Progenitor cell of endocrine pancreas (in vitro differentiated cells): ENCODE measurements around the gene PAH. TPM values are rescaled to one million over a fixed set of nuclear protein-coding genes. Genes with fewer than 3 reads are reported as not detected.
A peak's percentile ranks its signal among the peaks of the same experiment; 100 is the strongest.

Source experiments
- DNase-seq: peaks from one replicate; pipeline ENCODE4 v3.0.0; 2021; ENCODE audit warnings: low spot score; ENCODE audit not compliant: unreplicated experiment
- H3K27ac Mint-ChIP-seq: 2 replicates; pipeline ENCODE4 v1.8.0; 2021; ENCODE audit warnings: mild to moderate bottlenecking, moderate library complexity, mixed read lengths
- H3K27me3 Mint-ChIP-seq: 2 replicates; pipeline ENCODE4 v1.8.0; 2021; ENCODE audit warnings: mixed read lengths
- H3K36me3 Mint-ChIP-seq: 2 replicates; pipeline ENCODE4 v1.8.0; 2022; ENCODE audit warnings: mixed read lengths; ENCODE audit not compliant: insufficient read depth
- H3K4me1 Mint-ChIP-seq: 2 replicates; pipeline ENCODE4 v1.8.0; 2021; ENCODE audit warnings: low read depth, mixed read lengths
- H3K4me3 Mint-ChIP-seq: 2 replicates; pipeline ENCODE4 v1.8.0; 2021; ENCODE audit warnings: low read depth, mild to moderate bottlenecking, moderate library complexity, mixed read lengths
- H3K9me3 Mint-ChIP-seq: 2 replicates; pipeline ENCODE4 v1.8.0; 2021; ENCODE audit warnings: low read depth, mixed read lengths
- total RNA-seq: library from RNA; stranded (reverse); gene quantifications from 2 replicates; pipeline ENCODE4 v1.2.1, GENCODE V29; 2021
- TF ChIP-seq, protein P1 (sequence below): fragments of 200-600 bp; sonication (generic); IDR thresholded peaks from one replicate; pipeline ENCODE4 v1.5.0; 2021; ENCODE audit warnings: antibody characterized with exemption, mild to moderate bottlenecking; ENCODE audit not compliant: unreplicated experiment

Gene PAH
- total RNA-seq, 1 donor from 2014 or later: 15.8 TPM

DNA sequence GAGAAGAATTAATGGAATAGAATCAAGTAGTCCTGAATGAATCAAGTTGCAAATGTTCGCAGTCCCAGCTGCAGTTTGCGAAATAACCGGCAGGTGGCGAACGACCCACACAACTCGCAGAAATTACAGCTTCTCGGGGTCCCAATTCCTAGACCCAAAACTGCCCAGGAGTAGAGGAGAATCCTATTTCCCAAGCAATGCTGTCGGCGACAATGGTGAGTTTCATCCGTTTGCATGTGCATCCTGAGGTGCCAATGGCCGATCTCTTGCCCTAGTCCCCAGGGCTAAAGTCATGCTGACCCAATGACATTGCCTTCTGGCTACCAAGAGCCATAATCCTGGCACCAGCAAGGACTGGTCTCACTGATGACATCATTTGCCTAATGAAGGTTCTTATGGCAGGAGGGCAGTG is 31.9 kb upstream of the PAH start:
- TF ChIP-seq, protein P1, sequence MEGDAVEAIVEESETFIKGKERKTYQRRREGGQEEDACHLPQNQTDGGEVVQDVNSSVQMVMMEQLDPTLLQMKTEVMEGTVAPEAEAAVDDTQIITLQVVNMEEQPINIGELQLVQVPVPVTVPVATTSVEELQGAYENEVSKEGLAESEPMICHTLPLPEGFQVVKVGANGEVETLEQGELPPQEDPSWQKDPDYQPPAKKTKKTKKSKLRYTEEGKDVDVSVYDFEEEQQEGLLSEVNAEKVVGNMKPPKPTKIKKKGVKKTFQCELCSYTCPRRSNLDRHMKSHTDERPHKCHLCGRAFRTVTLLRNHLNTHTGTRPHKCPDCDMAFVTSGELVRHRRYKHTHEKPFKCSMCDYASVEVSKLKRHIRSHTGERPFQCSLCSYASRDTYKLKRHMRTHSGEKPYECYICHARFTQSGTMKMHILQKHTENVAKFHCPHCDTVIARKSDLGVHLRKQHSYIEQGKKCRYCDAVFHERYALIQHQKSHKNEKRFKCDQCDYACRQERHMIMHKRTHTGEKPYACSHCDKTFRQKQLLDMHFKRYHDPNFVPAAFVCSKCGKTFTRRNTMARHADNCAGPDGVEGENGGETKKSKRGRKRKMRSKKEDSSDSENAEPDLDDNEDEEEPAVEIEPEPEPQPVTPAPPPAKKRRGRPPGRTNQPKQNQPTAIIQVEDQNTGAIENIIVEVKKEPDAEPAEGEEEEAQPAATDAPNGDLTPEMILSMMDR: peak; percentile 93
- DNase-seq: peak; percentile 64
- Mint-ChIP-seq H3K27ac (no peak overlapping the region), H3K36me3 (no peaks in the 10 kb centered on the region), H3K4me1 (peaks cover 18% of the 10 kb centered on the region), H3K27me3 (peaks cover 97% of the 10 kb centered on the region), H3K9me3 (peaks cover 7% of the 10 kb centered on the region), H3K4me3 (no peak overlapping the region)

DNA sequence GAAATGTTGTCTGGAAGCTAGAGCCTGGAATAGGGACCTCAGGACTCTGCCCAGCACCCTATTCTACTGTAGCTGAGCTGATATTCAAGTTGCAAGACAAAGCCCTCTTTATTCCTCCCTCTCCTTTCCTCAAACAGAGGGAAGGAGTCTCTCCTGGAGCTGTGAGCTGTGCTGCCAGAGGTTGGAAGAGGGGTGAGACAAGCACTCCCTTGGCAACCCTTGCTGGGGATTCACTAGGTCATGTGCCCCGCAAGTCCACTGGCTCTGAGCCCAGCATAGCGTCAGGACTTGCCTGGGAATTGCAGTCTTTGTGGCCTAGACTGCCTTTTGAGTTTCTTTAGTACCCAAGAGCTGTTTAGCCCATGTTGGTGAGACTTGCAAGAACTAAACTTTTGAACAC is 29.0 kb upstream of the PAH start:
- Mint-ChIP-seq H3K27me3 (peaks cover 80% of the 10 kb centered on the region), H3K36me3 (peaks cover 3% of the 10 kb centered on the region), H3K9me3 (peaks cover 24% of the 10 kb centered on the region), H3K27ac (no peak overlapping the region), H3K4me3 (no peak overlapping the region), H3K4me1 (peaks cover 18% of the 10 kb centered on the region)
- TF ChIP-seq, protein P1: no peak
- no peak for DNase-seq

DNA sequence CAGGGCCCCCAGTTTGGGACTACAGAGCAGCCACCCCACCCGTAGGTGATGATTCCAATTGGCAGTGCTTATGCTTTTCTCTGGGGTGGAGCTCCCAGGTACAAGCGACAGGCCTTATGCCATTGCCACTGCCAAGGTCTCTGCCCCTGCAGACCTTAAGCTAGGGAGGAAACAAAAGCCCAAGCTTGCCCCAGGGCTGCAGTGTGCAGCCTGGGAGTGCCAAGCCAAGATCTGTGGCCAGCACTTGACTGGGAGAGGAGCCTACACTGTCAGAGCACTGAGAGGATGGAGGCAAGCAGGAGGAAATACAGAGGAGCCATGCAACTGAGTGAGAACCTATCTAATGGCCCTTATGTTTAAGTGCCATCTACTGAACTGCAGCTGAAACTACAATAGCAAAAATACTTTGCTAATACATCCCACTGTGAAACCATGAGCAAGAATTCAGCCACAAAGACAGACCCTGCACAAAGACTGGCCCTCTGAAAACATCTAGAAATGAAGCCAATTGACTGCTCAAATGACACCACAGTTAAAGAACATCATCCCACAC is 22.7 kb upstream of the PAH start:
- Mint-ChIP-seq H3K4me3 (no peak overlapping the region), H3K36me3 (peaks cover 5% of the 10 kb centered on the region), H3K9me3 (peaks cover 36% of the 10 kb centered on the region), H3K27me3 (peaks cover 24% of the 10 kb centered on the region), H3K4me1 (peaks cover 2% of the 10 kb centered on the region), H3K27ac (no peak overlapping the region)
- TF ChIP-seq, protein P1: peak; percentile 39
- no peak for DNase-seq

DNA sequence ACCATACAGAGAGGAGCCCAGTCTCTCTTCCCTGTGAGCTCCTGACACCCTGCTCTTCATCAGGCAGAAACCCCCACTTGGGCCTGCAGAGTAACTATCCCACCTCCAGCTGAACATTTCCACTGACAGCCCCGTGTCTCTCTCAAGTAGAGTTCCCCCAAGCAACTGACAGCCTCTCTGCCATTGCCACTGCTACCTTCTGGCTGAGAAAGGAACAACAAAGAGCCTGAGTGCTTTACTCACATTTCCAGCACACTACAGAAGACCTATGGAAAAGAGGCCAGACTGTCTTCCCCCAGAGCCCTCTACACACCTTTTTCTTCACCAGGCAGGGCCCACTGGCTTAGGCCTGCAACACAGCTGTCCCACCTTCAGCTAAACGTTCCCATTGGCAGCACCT is 22.0 kb upstream of the PAH start:
- H3K27ac Mint-ChIP-seq: no peak overlapping the region
- TF ChIP-seq, protein P1: no peak
- peaks cover 5% of the 10 kb centered on the region for H3K36me3 Mint-ChIP-seq
- DNase-seq: no peak
- peaks cover 19% of the 10 kb centered on the region for H3K27me3 Mint-ChIP-seq
- H3K4me1 Mint-ChIP-seq: peaks cover 2% of the 10 kb centered on the region
- peaks cover 30% of the 10 kb centered on the region for H3K9me3 Mint-ChIP-seq
- no peak overlapping the region for H3K4me3 Mint-ChIP-seq

DNA sequence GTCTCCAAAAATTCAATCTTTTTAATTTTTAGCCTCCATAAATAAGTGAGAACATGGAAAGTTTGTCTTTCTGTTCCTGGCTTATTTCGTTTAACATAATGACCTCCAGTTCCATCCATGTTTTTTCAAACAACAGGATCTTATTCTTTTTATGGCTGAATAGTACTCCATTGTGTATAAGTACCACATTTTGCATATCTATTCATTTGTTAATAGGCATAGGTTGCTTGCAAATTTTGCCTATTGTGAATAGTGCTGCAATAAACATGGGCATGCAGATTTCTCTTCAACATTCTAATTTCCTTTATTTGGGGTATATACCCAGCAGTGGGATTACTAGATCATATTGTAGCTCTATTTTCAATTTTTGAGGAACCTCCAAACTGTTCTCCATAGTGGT is 16.1 kb upstream of the PAH start:
- Mint-ChIP-seq H3K36me3 (peaks cover 1% of the 10 kb centered on the region), H3K9me3 (peaks cover 15% of the 10 kb centered on the region), H3K27me3 (peaks cover 19% of the 10 kb centered on the region), H3K4me3 (no peak overlapping the region), H3K27ac (no peak overlapping the region), H3K4me1 (no peaks in the 10 kb centered on the region)
- TF ChIP-seq, protein P1: no peak
- DNase-seq: no peak
